Measurements from ENCODE around the gene WWOX. TPM values are rescaled to one million over a fixed set of nuclear protein-coding genes. Genes with fewer than 3 reads are reported as not detected.

Gene WWOX
- polyA plus RNA-seq, 2 of the 4 experiments (the other 2 are of a cell fraction) = 16.0 to 17.2 TPM

GRCh38 chr16:78106686-78107085, 7.2 kb downstream of the WWOX start:
- WGBS (ENCODE audit: missing lambda C conversion rate) = 79% methylated on average over 8 of the region's 8 CpGs
- Histone ChIP-seq H3K4me2 (no peak overlapping the region), H3K4me3 (no peak overlapping the region), H3K4me1 (no peaks in the 10 kb centered on the region), H3K9me3 (no peaks in the 10 kb centered on the region), H3K27ac (no peak overlapping the region)
- ChIA-PET CTCF (interaction anchor here (1.2 kb wide), 1 partner anchor 432 kb away, joined by 3 read pairs; no protein-coding TSS in a partner anchor), POLR2A (no interaction called here)
- ATAC-seq = 0 out of 6 replicates have a peak, but pooled peaks of 1 of the 2 experiments have one; percentile 24
- FAIRE-seq = no peak
- TF ChIP-seq PBX3 (IDR thresholded peaks at IDR 0.05) = no peak
- TF ChIP-seq NR3C1 (IDR thresholded peaks at IDR 0.05) = no peak
- no peak for TF ChIP-seq REST (IDR thresholded peaks at IDR 0.05)
- TF ChIP-seq FOXS1 (CRISPR knock-in tag; IDR thresholded peaks at IDR 0.05) = no peak
- no peak for TF ChIP-seq MAZ (IDR thresholded peaks at IDR 0.05; ENCODE audit: borderline replicate concordance, low read depth, low read length)
- TF ChIP-seq BCL3 (IDR thresholded peaks at IDR 0.05) = no peak
- no peak for TF ChIP-seq CBX8 (IDR thresholded peaks at IDR 0.05)
- no peak for TF ChIP-seq HOXB13 (CRISPR knock-in tag; IDR thresholded peaks at IDR 0.05; ENCODE audit: low read depth)
- no peak for TF ChIP-seq EHMT2 (IDR thresholded peaks at IDR 0.05; ENCODE audit: low read depth)
- no peak for DNase-seq (ENCODE audit: low read depth in 1 of 2, low spot score in 1 of 2)

GRCh38 chr16:78108451-78108850, 9.0 kb downstream of the WWOX start:
- H3K4me3 ChIP-seq = no peak overlapping the region
- no peak for TF ChIP-seq EHF (CRISPR knock-in tag; IDR thresholded peaks at IDR 0.05)
- TF ChIP-seq MAZ (IDR thresholded peaks at IDR 0.05; ENCODE audit: borderline replicate concordance, low read depth, low read length) = no peak
- no peak for DNase-seq (ENCODE audit: low read depth in 1 of 2, low spot score in 1 of 2)
- H3K27ac ChIP-seq = no peak overlapping the region
- no peaks in the 10 kb centered on the region for H3K9me3 ChIP-seq
- ChIA-PET POLR2A (interaction anchor here (1.1 kb wide), 1 partner anchor 9 kb away, joined by 3 read pairs; the partner anchor contains the start of gene WWOX), CTCF (interaction anchor here (1.9 kb wide), 1 partner anchor 9 kb away, joined by 11 read pairs; the partner anchor contains the start of gene WWOX)
- H3K4me2 ChIP-seq = no peak overlapping the region
- no peak for ATAC-seq
- H3K4me1 ChIP-seq = no peaks in the 10 kb centered on the region
- FAIRE-seq = no peak
- WGBS (ENCODE audit: missing lambda C conversion rate) = 89% methylated on average over 5 of the region's 5 CpGs

GRCh38 chr16:78113258-78113657, 13.8 kb downstream of the WWOX start:
- CTCF ChIA-PET = interaction anchor here (0.9 to 1.7 kb wide), 3 partner anchors 11 to 16 kb away, joined by 4 read pairs; partner anchors contain the start of gene WWOX

GRCh38 chr16:78115659-78116058, 16.2 kb downstream of the WWOX start:
- FAIRE-seq (no peak), ATAC-seq (no peak), DNase-seq (ENCODE audit: low read depth in 1 of 2, low spot score in 1 of 2) (no peak)
- Histone ChIP-seq H3K4me2 (no peak overlapping the region), H3K9me3 (no peaks in the 10 kb centered on the region), H3K4me3 (no peak overlapping the region), H3K27ac (no peak overlapping the region), H3K4me1 (no peaks in the 10 kb centered on the region)
- ChIA-PET POLR2A (no interaction called here), CTCF (no interaction called here)
- 93% methylated on average over 5 of the region's 5 CpGs for WGBS (ENCODE audit: missing lambda C conversion rate)
- TF ChIP-seq GATA3 (IDR thresholded peaks at IDR 0.05; ENCODE audit: borderline replicate concordance) (no peak), FOSL2 (IDR thresholded peaks at IDR 0.05) (no peak), FOSL2 (CRISPR knock-in tag; IDR thresholded peaks at IDR 0.05) (no peak), KDM5A (IDR thresholded peaks at IDR 0.05) (no peak), HOXA7 (CRISPR knock-in tag; IDR thresholded peaks at IDR 0.05) (no peak), ZC3H11A (IDR thresholded peaks at IDR 0.05) (no peak), CHD2 (IDR thresholded peaks at IDR 0.05; ENCODE audit: low read length, partially characterized antibody) (no peak), HEYL (CRISPR knock-in tag; IDR thresholded peaks at IDR 0.05) (no peak), CBX8 (IDR thresholded peaks at IDR 0.05) (no peak), MAFK (IDR thresholded peaks at IDR 0.05; ENCODE audit: partially characterized antibody) (no peak), BCL3 (IDR thresholded peaks at IDR 0.05) (no peak), JUNB (IDR thresholded peaks at IDR 0.05) (no peak), HMGXB4 (CRISPR knock-in tag; IDR thresholded peaks at IDR 0.05; ENCODE audit: borderline replicate concordance) (no peak), NPAS2 (CRISPR knock-in tag; IDR thresholded peaks at IDR 0.05; ENCODE audit: borderline replicate concordance) (no peak)

More at GRCh38 chr16:78113258-78113657, 13.8 kb downstream of the WWOX start:
- Histone ChIP-seq H3K4me3 (no peak overlapping the region), H3K9me3 (no peaks in the 10 kb centered on the region), H3K4me2 (no peak overlapping the region), H3K27ac (no peak overlapping the region), H3K4me1 (no peaks in the 10 kb centered on the region)
- no peak for FAIRE-seq
- no peak for DNase-seq (ENCODE audit: low read depth in 1 of 2, low spot score in 1 of 2)
- no peak for TF ChIP-seq RFX5 (IDR thresholded peaks at IDR 0.05)
- TF ChIP-seq TFCP2L1 (CRISPR knock-in tag; IDR thresholded peaks at IDR 0.05) = no peak
- POLR2A ChIA-PET = no interaction called here
- ATAC-seq = no peak
- WGBS (ENCODE audit: missing lambda C conversion rate) = 94% methylated on average over 2 of the region's 2 CpGs
